Smooth muscle cell of the coronary artery (primary cell): ENCODE results near the gene FLG2. TPM values are rescaled to one million over a fixed set of nuclear protein-coding genes. Genes with fewer than 3 reads are reported as not detected.

ENCODE experiments used
- total RNA-seq: library from RNA; depleted of rRNA; stranded (reverse); fragments of >200 nt; gene quantifications from 2 replicates; pipeline ENCODE4 v1.2.3, GENCODE V29; 2014; ENCODE audit warnings: low replicate concordance

Gene FLG2
- total RNA-seq: not detected in 2 replicates

DNA sequence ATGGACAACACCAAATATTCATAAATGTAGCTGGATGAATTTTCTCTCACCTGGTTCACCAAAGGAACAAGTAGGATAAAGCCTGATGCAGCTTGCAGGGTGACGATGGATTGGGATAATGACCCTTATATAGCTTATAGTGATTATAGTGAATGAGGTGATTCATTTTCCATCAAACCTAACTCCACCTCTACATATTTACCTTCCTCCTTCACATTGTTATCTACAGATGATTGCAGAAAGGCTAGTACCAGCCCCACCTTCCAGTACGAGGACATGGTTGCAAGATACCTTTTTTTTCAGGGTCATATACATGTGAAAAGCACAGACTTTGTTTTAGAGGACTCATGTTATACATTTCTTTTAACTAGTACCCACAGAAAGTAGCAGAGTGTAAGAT, at the start of gene FLG2:
Gene FLG2 (minus strand): TSS at position 101 of the 400 bp plus-strand sequence. CDS start 1,122 bp downstream, outside the sequence.

DNA sequence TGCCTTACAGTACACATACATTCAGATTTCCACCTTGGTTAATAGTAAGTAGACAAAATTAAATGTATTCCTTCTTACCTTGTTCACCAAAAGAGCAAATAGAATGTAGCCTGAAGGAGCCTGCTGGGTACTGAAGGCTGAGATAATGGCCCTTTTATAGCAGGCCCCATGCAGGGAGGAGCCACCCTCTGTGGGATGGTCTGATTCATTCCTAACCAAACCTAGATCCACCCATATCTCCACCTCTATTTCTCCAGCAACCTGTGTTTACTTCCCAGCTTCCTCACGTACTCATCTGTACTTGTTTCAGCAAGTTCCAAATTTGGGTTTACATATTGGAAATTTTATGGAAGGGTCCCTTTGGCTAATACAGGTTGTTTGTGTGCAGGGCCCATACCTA, 34.7 kb downstream of the FLG2 start, which contains the start of gene FLG:
Gene FLG (minus strand): TSS at position 129 of the 400 bp plus-strand sequence. CDS start 9,783 bp downstream, outside the sequence.

Other genes starting within 250 kb of the FLG2 start
- gene TCHH, start 244.6 kb downstream of the FLG2 start, total RNA-seq: 0.08 and 0.12 TPM in 2 replicates
- gene RPTN, start 200.8 kb downstream of the FLG2 start, total RNA-seq: 0.70 TPM in 1 of 2 replicates, not detected in the other
- gene HRNR, start 135.8 kb downstream of the FLG2 start, total RNA-seq: not detected in 2 replicates
- not detected in 2 replicates for gene FLG, start 34.8 kb downstream of the FLG2 start, total RNA-seq
- not detected in 2 replicates for gene CRNN, start 54.3 kb upstream of the FLG2 start, total RNA-seq
- not detected in 2 replicates for gene LCE5A, start 150.8 kb upstream of the FLG2 start, total RNA-seq
- gene CRCT1, start 154.5 kb upstream of the FLG2 start, total RNA-seq: not detected in 2 replicates
- not detected in 2 replicates for gene LCE3E, start 206.8 kb upstream of the FLG2 start, total RNA-seq
- not detected in 2 replicates for gene LCE3D, start 220.5 kb upstream of the FLG2 start, total RNA-seq
- not detected in 2 replicates for gene LCE3C, start 240.2 kb upstream of the FLG2 start, total RNA-seq